ENCODE results near the gene ZC3H7B.

DNA sequence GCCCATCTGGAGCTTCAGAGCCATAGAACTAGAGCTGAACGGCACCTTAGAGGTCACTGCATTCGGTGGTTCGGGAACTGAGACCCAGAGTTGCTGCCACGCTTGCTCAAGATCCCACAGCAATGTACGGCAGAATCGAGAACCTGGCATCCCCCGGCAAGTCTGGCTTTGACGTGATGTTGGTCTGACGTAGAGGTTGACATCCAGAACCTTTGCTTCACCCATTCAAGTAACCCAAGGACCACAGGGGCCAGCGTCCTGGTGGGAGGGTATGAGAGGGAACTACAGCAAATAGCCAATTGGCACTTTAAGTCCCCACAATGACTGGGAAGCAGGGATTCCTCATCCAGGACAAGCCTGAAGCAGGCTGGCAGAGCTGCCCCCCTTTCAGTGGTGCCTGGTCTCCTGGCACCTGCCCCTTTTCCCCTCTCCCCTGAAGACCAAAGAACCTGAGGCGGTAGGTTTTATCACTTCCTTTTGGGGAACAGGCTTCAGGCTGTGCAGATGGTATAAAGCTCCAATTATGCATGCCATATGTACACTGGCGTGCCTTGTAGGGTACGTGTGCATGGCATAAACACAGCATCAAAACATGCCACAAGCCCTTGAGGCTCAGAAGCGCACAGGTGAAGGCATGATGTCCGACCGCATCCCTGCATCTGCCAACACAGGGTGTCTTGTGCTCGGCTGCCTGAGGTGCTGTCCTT lies 65.2 kb downstream of the ZC3H7B start:
- TF ChIP-seq POLR2AphosphoS5 (IDR thresholded peaks at IDR 0.05) (no peak), POLR2A (IDR thresholded peaks at IDR 0.05) (no peak)
- TF ChIP-seq, protein P1, sequence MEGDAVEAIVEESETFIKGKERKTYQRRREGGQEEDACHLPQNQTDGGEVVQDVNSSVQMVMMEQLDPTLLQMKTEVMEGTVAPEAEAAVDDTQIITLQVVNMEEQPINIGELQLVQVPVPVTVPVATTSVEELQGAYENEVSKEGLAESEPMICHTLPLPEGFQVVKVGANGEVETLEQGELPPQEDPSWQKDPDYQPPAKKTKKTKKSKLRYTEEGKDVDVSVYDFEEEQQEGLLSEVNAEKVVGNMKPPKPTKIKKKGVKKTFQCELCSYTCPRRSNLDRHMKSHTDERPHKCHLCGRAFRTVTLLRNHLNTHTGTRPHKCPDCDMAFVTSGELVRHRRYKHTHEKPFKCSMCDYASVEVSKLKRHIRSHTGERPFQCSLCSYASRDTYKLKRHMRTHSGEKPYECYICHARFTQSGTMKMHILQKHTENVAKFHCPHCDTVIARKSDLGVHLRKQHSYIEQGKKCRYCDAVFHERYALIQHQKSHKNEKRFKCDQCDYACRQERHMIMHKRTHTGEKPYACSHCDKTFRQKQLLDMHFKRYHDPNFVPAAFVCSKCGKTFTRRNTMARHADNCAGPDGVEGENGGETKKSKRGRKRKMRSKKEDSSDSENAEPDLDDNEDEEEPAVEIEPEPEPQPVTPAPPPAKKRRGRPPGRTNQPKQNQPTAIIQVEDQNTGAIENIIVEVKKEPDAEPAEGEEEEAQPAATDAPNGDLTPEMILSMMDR (IDR thresholded peaks at IDR 0.05): no peak
